Neural cell (in vitro differentiated cells): Measurements from ENCODE around the gene MDH2. TPM values are rescaled to one million over a fixed set of nuclear protein-coding genes. Genes with fewer than 3 reads are reported as not detected.
A peak's percentile ranks its signal among the peaks of the same experiment; 100 is the strongest.

ENCODE experiments used
- H2AFZ ChIP-seq: fragments of 200-600, 300-800 bp; sonication (generic), shearing (Covaris generic); 2 replicates; pipeline ENCODE4 v1.6.0; 2014; ENCODE audit warnings: low read depth, mild to moderate bottlenecking, antibody characterized with exemption, low read length, moderate library complexity
- H3F3A ChIP-seq: fragments of 200-600 bp; shearing (Covaris generic); 2 replicates; pipeline ENCODE4 v1.6.1; 2016; ENCODE audit warnings: mild to moderate bottlenecking, moderate library complexity, mixed read lengths, antibody characterized with exemption, low read length; ENCODE audit not compliant: insufficient read depth, poor library complexity, severe bottlenecking
- H3K27ac ChIP-seq: fragments of 200-600, 300-800 bp; sonication (generic), shearing (Covaris generic); 2 replicates; pipeline ENCODE4 v1.5.1; 2014; ENCODE audit warnings: mild to moderate bottlenecking, low read length, moderate library complexity
- H3K27me3 ChIP-seq: fragments of 300-800, 200-600 bp; sonication (generic), shearing (Covaris generic); 2 replicates; pipeline ENCODE4 v1.6.0; 2014; ENCODE audit warnings: mild to moderate bottlenecking, low read depth, low read length, moderate library complexity; ENCODE audit not compliant: insufficient read depth
- H3K36me3 ChIP-seq: fragments of 300-800, 200-600 bp; sonication (generic), shearing (Covaris generic); 2 replicates; pipeline ENCODE4 v1.5.1; 2014; ENCODE audit warnings: mild to moderate bottlenecking, antibody characterized with exemption, low read length, moderate library complexity; ENCODE audit not compliant: insufficient read depth
- H3K4me2 ChIP-seq: fragments of 300-800, 200-600 bp; sonication (generic), shearing (Covaris generic); 2 replicates; pipeline ENCODE4 v1.6.0; 2014; ENCODE audit warnings: mild to moderate bottlenecking, low read length
- H3K4me3 ChIP-seq: fragments of 300-800, 200-600 bp; sonication (generic), shearing (Covaris generic); 2 replicates; pipeline ENCODE4 v1.5.1; 2014; ENCODE audit warnings: mild to moderate bottlenecking, low read length, moderate library complexity
- H3K79me2 ChIP-seq: fragments of 200-600 bp; shearing (Covaris generic); replicated peaks from 2 replicates; pipeline ENCODE4 v1.6.0; 2014; ENCODE audit warnings: mild to moderate bottlenecking, low read length, moderate library complexity; ENCODE audit not compliant: insufficient read depth
- H3K9ac ChIP-seq: fragments of 300-800, 200-600 bp; sonication (generic), shearing (Covaris generic); 2 replicates; pipeline ENCODE4 v1.6.1; 2016; ENCODE audit warnings: mild to moderate bottlenecking, low read length, mixed read lengths
- H3K9me2 ChIP-seq: fragments of 200-600 bp; shearing (Covaris generic); 2 replicates; pipeline ENCODE4 v1.6.1; 2016; ENCODE audit warnings: mild to moderate bottlenecking, low read length, mixed read lengths; ENCODE audit not compliant: insufficient read depth
- H3K9me3 ChIP-seq: fragments of 200-600, 300-800 bp; sonication (generic), shearing (Covaris generic); 2 replicates; pipeline ENCODE4 v1.6.1; 2016; ENCODE audit warnings: mild to moderate bottlenecking, mixed run types, low read length, moderate library complexity, mixed read lengths
- H4K20me1 ChIP-seq: fragments of 200-600 bp; shearing (Covaris generic); 2 replicates; pipeline ENCODE4 v1.6.1; 2016; ENCODE audit warnings: mild to moderate bottlenecking, mixed run types; ENCODE audit not compliant: insufficient read depth
- EP300 ChIP-seq: fragments of 450-650 bp; conservative IDR thresholded peaks from 2 replicates; pipeline ENCODE4 v1.6.1; 2014; ENCODE audit warnings: antibody characterized with exemption, mild to moderate bottlenecking, moderate library complexity; ENCODE audit not compliant: poor library complexity, severe bottlenecking
- EZH2 ChIP-seq: fragments of 200-600, 300-800 bp; shearing (Covaris generic), sonication (generic); IDR thresholded peaks from 2 replicates; pipeline ENCODE4 v1.6.1; 2014; ENCODE audit warnings: antibody characterized with exemption, low read length, borderline replicate concordance, mild to moderate bottlenecking; ENCODE audit not compliant: insufficient read depth, poor library complexity, severe bottlenecking
- MXI1 ChIP-seq: fragments of 450-650 bp; conservative IDR thresholded peaks from 2 replicates; pipeline ENCODE4 v1.6.1; 2014; ENCODE audit warnings: antibody characterized with exemption, mild to moderate bottlenecking; ENCODE audit not compliant: poor library complexity, severe bottlenecking
- POLR2AphosphoS5 ChIP-seq: IDR thresholded peaks from 2 replicates; pipeline ENCODE4 v1.6.1; 2012
- RAD21 ChIP-seq: fragments of 450-650 bp; conservative IDR thresholded peaks from 2 replicates; pipeline ENCODE4 v1.6.1; 2014; ENCODE audit warnings: antibody characterized with exemption, mild to moderate bottlenecking, moderate library complexity
- SMC3 ChIP-seq: fragments of 450-650 bp; conservative IDR thresholded peaks from 2 replicates; pipeline ENCODE4 v1.6.1; 2014; ENCODE audit warnings: antibody characterized with exemption, mild to moderate bottlenecking, moderate library complexity; ENCODE audit not compliant: poor library complexity
- TAF1 ChIP-seq: IDR thresholded peaks from 2 replicates; pipeline ENCODE4 v1.6.1; 2012; ENCODE audit warnings: low read depth
- polyA minus RNA-seq: library from RNA; depleted of rRNA, polyadenylated mRNA; stranded (reverse); fragments of >200 nt; gene quantifications from 2 replicates; pipeline ENCODE4 v1.2.3, GENCODE V29; 2014
- polyA plus RNA-seq: library from polyadenylated mRNA; depleted of rRNA; stranded (reverse); fragments of >200 nt; gene quantifications from 2 replicates; pipeline ENCODE4 v1.2.3, GENCODE V29; 2014
- TF ChIP-seq, protein P1 (sequence below): IDR thresholded peaks from 2 replicates; pipeline ENCODE4 v1.6.1; 2012; ENCODE audit warnings: borderline replicate concordance
- TF ChIP-seq, protein P2 (sequence below): fragments of 450-650 bp; IDR thresholded peaks from 2 replicates; pipeline ENCODE4 v1.5.1; 2014; ENCODE audit warnings: antibody characterized with exemption, mild to moderate bottlenecking, moderate library complexity; ENCODE audit not compliant: poor library complexity, severe bottlenecking

The MDH2 gene, protein sequence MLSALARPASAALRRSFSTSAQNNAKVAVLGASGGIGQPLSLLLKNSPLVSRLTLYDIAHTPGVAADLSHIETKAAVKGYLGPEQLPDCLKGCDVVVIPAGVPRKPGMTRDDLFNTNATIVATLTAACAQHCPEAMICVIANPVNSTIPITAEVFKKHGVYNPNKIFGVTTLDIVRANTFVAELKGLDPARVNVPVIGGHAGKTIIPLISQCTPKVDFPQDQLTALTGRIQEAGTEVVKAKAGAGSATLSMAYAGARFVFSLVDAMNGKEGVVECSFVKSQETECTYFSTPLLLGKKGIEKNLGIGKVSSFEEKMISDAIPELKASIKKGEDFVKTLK
- polyA plus RNA-seq (55.3 and 60.5 TPM in 2 replicates), polyA minus RNA-seq (52.3 and 56.0 TPM in 2 replicates)

DNA sequence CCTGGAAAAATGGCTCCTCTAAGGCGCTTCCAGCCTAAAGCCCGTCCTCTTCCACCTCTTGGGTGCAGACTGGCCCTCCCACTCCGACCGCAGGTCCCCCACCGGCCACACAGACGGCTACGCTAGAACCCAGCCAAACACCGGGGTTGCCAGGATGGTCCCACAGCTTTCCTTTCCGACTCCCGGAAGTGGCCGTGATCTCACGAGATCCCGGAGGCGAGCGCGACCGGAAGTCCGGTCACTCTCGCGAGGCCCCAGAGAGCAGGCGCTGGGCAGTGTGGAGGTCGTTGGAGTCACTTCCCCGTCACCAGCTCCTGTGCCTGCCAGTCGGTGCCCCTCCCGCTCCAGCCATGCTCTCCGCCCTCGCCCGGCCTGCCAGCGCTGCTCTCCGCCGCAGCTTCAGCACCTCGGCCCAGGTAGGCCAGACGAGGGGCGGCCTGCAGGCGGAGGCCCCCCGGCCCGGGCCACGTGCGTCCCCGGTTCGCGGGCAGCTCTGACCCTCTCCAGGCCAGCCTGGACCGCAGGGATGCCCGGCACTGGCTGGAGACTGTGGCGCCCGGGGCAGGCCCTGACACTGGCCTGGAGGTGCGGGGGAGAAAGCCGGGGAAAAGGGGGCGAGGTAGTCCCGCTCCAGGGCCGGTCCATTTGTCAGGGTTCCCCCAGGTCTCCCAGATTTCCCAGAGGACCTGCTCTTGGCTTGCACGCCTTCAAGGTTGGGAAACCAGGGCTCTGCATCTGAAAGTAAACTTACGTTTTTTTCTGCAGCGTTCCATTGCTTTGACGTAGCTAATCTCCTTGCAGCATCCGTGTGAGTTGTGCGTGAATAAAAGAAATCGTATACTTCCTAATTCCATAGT is at the start of gene MDH2, which contains the start of gene STYXL1:
MDH2 (plus strand) TSS at position 296 of the 857 bp plus-strand sequence; CDS start at position 351, 55 bp downstream.
STYXL1 (minus strand) TSS at position 190 of the 857 bp plus-strand sequence. CDS start 17,477 bp downstream, outside the sequence.
- H3K79me2 ChIP-seq: peaks cover 42% of the 10 kb centered on the region
- H3K4me3 ChIP-seq: peak within 1 kb of the TSS; percentile 98
- TF ChIP-seq SMC3 (peak; percentile 44), TAF1 (peak; percentile 83), RAD21 (peak; percentile 43), EZH2 (no peak), POLR2AphosphoS5 (peak; percentile 93), EP300 (peak; percentile 28), MXI1 (peak; percentile 98)
- TF ChIP-seq, protein P1, sequence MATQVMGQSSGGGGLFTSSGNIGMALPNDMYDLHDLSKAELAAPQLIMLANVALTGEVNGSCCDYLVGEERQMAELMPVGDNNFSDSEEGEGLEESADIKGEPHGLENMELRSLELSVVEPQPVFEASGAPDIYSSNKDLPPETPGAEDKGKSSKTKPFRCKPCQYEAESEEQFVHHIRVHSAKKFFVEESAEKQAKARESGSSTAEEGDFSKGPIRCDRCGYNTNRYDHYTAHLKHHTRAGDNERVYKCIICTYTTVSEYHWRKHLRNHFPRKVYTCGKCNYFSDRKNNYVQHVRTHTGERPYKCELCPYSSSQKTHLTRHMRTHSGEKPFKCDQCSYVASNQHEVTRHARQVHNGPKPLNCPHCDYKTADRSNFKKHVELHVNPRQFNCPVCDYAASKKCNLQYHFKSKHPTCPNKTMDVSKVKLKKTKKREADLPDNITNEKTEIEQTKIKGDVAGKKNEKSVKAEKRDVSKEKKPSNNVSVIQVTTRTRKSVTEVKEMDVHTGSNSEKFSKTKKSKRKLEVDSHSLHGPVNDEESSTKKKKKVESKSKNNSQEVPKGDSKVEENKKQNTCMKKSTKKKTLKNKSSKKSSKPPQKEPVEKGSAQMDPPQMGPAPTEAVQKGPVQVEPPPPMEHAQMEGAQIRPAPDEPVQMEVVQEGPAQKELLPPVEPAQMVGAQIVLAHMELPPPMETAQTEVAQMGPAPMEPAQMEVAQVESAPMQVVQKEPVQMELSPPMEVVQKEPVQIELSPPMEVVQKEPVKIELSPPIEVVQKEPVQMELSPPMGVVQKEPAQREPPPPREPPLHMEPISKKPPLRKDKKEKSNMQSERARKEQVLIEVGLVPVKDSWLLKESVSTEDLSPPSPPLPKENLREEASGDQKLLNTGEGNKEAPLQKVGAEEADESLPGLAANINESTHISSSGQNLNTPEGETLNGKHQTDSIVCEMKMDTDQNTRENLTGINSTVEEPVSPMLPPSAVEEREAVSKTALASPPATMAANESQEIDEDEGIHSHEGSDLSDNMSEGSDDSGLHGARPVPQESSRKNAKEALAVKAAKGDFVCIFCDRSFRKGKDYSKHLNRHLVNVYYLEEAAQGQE: no peak
- TF ChIP-seq, protein P2, sequence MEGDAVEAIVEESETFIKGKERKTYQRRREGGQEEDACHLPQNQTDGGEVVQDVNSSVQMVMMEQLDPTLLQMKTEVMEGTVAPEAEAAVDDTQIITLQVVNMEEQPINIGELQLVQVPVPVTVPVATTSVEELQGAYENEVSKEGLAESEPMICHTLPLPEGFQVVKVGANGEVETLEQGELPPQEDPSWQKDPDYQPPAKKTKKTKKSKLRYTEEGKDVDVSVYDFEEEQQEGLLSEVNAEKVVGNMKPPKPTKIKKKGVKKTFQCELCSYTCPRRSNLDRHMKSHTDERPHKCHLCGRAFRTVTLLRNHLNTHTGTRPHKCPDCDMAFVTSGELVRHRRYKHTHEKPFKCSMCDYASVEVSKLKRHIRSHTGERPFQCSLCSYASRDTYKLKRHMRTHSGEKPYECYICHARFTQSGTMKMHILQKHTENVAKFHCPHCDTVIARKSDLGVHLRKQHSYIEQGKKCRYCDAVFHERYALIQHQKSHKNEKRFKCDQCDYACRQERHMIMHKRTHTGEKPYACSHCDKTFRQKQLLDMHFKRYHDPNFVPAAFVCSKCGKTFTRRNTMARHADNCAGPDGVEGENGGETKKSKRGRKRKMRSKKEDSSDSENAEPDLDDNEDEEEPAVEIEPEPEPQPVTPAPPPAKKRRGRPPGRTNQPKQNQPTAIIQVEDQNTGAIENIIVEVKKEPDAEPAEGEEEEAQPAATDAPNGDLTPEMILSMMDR: no peak
- no peaks in the 10 kb centered on the region for H3K36me3 ChIP-seq
- H3K9me2 ChIP-seq: no peaks in the 10 kb centered on the region
- no peaks in the 10 kb centered on the region for H4K20me1 ChIP-seq
- no peaks in the 10 kb centered on the region for H3F3A ChIP-seq
- peak within 1 kb of the TSS; percentile 97 for H3K9ac ChIP-seq
- peak within 1 kb of the TSS; percentile 73 for H3K4me2 ChIP-seq
- no peaks in the 10 kb centered on the region for H3K9me3 ChIP-seq
- peak within 1 kb of the TSS; percentile 83 for H3K27ac ChIP-seq
- H3K27me3 ChIP-seq: no peaks in the 10 kb centered on the region
- peak within 1 kb of the TSS; percentile 89 for H2AFZ ChIP-seq

GRCh38 chr7:76000566-76000965 is 47.3 kb upstream of the MDH2 start:
- H3K9me3 ChIP-seq: no peaks in the 10 kb centered on the region
- H4K20me1 ChIP-seq: no peaks in the 10 kb centered on the region

More at GRCh38 chr7:76000566-76000965, 47.3 kb upstream of the MDH2 start:
- Histone ChIP-seq H3K9ac (no peak overlapping the region), H2AFZ (no peak overlapping the region), H3K9me2 (no peaks in the 10 kb centered on the region), H3K27me3 (no peaks in the 10 kb centered on the region), H3F3A (no peaks in the 10 kb centered on the region), H3K4me3 (no peak overlapping the region), H3K79me2 (no peaks in the 10 kb centered on the region), H3K36me3 (peaks cover 6% of the 10 kb centered on the region), H3K4me2 (no peak overlapping the region), H3K27ac (no peak overlapping the region)
- no peak for TF ChIP-seq EP300
- TF ChIP-seq, protein P1: no peak
